ENCODE measurements around the gene GLCCI1. TPM values are rescaled to one million over a fixed set of nuclear protein-coding genes. Genes with fewer than 3 reads are reported as not detected.

GLCCI1 gene
- total RNA-seq, 1 experiment from 2014 or later, result 8.5 TPM

DNA sequence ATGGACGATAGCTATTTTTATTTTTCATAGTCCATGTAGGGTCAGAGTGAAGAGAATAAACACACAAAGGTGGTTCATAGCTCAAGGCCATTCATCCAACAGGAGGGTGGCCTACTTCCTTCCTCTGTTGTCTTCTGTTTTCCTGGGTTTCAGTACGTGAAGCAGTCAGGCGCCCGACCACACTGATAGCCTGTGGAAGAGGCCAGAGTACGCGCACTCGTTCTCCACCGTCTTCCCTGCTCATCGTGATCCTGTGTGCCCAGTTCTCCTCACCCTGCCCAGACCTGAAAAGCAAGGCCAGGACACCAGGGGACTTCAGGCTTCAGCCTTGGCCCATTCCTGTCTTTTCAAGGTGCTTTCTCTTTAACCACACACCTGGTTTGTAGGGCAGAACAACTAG, 134.7 kb downstream of the GLCCI1 start:
- DNase-seq (no peak), ATAC-seq (no peak)
- H3K9me3 ChIP-seq (ENCODE audit: low read length), result no peaks in the 10 kb centered on the region
- BruUV-seq (replicated peaks), result no TSS peak
- TF ChIP-seq EZH2phosphoT487 (IDR thresholded peaks at IDR 0.05; ENCODE audit: borderline replicate concordance, low read length), result no peak
- no peak for TF ChIP-seq EZH2 (IDR thresholded peaks at IDR 0.05; ENCODE audit: low read length, unreplicated experiment)
- TF ChIP-seq, protein P1, sequence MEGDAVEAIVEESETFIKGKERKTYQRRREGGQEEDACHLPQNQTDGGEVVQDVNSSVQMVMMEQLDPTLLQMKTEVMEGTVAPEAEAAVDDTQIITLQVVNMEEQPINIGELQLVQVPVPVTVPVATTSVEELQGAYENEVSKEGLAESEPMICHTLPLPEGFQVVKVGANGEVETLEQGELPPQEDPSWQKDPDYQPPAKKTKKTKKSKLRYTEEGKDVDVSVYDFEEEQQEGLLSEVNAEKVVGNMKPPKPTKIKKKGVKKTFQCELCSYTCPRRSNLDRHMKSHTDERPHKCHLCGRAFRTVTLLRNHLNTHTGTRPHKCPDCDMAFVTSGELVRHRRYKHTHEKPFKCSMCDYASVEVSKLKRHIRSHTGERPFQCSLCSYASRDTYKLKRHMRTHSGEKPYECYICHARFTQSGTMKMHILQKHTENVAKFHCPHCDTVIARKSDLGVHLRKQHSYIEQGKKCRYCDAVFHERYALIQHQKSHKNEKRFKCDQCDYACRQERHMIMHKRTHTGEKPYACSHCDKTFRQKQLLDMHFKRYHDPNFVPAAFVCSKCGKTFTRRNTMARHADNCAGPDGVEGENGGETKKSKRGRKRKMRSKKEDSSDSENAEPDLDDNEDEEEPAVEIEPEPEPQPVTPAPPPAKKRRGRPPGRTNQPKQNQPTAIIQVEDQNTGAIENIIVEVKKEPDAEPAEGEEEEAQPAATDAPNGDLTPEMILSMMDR (conservative IDR thresholded peaks at IDR 0.05; ENCODE audit: low read depth, low read length), result no peak
- H3K9me2 ChIP-seq (replicated peaks; ENCODE audit: low read length), result no peaks in the 10 kb centered on the region
- no peaks in the 10 kb centered on the region for H3K4me1 ChIP-seq (ENCODE audit: insufficient read depth, low read length)
- H4K20me1 ChIP-seq (ENCODE audit: low read length), result no peaks in the 10 kb centered on the region
- no peak overlapping the region for H3K9ac ChIP-seq (ENCODE audit: low read length)
- H3K36me3 ChIP-seq (ENCODE audit: low read depth, low read length), result no peaks in the 10 kb centered on the region
- H3K4me3 ChIP-seq (ENCODE audit: low read length), result no peak overlapping the region
- intact Hi-C loops (cut with micrococcal nuclease), result no loop called here
- no peak overlapping the region for H3K4me2 ChIP-seq (ENCODE audit: low read length)
- H3K79me2 ChIP-seq (ENCODE audit: low read length), result no peaks in the 10 kb centered on the region
- no peak overlapping the region for H2AFZ ChIP-seq (ENCODE audit: low read length)
- H3F3A ChIP-seq (ENCODE audit: low read length, unreplicated experiment), result no peaks in the 10 kb centered on the region
- H3K27ac ChIP-seq (ENCODE audit: low read length), result no peak overlapping the region
- H3K27me3 ChIP-seq (ENCODE audit: low read length), result no peaks in the 10 kb centered on the region
- ChIA-PET CTCF (no interaction called here), POLR2A (ENCODE audit: unreplicated experiment) (no interaction called here)

- CTCF ChIA-PET, result no interaction called here
Observed at GRCh38 chr7:8105449-8106095, 137.0 kb downstream of the GLCCI1 start.

More at GRCh38 chr7:8105449-8106095, 137.0 kb downstream of the GLCCI1 start:
- H3K4me3 ChIP-seq (ENCODE audit: low read length), result no peak overlapping the region
- TF ChIP-seq EZH2 (IDR thresholded peaks at IDR 0.05; ENCODE audit: low read length, unreplicated experiment), result no peak
- TF ChIP-seq EZH2phosphoT487 (IDR thresholded peaks at IDR 0.05; ENCODE audit: borderline replicate concordance, low read length), result no peak
- TF ChIP-seq, protein P1 (conservative IDR thresholded peaks at IDR 0.05; ENCODE audit: low read depth, low read length), result no peak
- no peaks in the 10 kb centered on the region for H3K9me2 ChIP-seq (replicated peaks; ENCODE audit: low read length)
- no peak overlapping the region for H3K4me2 ChIP-seq (ENCODE audit: low read length)
- H3K27me3 ChIP-seq (ENCODE audit: low read length), result no peaks in the 10 kb centered on the region
- ATAC-seq (no peak), DNase-seq (no peak)
- intact Hi-C loops (cut with micrococcal nuclease), result no loop called here
- no TSS peak for BruUV-seq (replicated peaks)
- H3K79me2 ChIP-seq (ENCODE audit: low read length), result no peaks in the 10 kb centered on the region
- no peaks in the 10 kb centered on the region for H3K36me3 ChIP-seq (ENCODE audit: low read depth, low read length)
- POLR2A ChIA-PET (ENCODE audit: unreplicated experiment), result interaction anchor here (0.6 kb wide), 1 partner anchor 63 kb away, joined by 5 read pairs; no protein-coding TSS in a partner anchor
- H3K4me1 ChIP-seq (ENCODE audit: insufficient read depth, low read length), result peaks cover 11% of the 10 kb centered on the region
- H2AFZ ChIP-seq (ENCODE audit: low read length), result no peak overlapping the region
- no peaks in the 10 kb centered on the region for H4K20me1 ChIP-seq (ENCODE audit: low read length)
- H3K27ac ChIP-seq (ENCODE audit: low read length), result no peak overlapping the region
- no peak overlapping the region for H3K9ac ChIP-seq (ENCODE audit: low read length)
- H3F3A ChIP-seq (ENCODE audit: low read length, unreplicated experiment), result no peaks in the 10 kb centered on the region
- H3K9me3 ChIP-seq (ENCODE audit: low read length), result no peaks in the 10 kb centered on the region

Measured in PC-3 (cell line).